SJSA1 (cell line): Measurements from ENCODE around the gene ACSM4. TPM values are rescaled to one million over a fixed set of nuclear protein-coding genes. Genes with fewer than 3 reads are reported as not detected.
"Not testable (repeated sequence)": the region's sequence is repeated elsewhere in the genome, so short reads cannot be mapped to it uniquely, and the experiment has no call there.

Experiments used
- DNase-seq, 2 experiments: peaks; one replicate each; pipeline ENCODE4 v3.0.0-alpha.2; 2015 to 2020; ENCODE audit warnings: low spot score in 2 of 2, low read depth in 1 of 2
- H3K27ac ChIP-seq: fragments of 250-450 bp; sonication (Bioruptor Pico); 2 replicates; pipeline ENCODE4 v1.5.1; 2020; ENCODE audit warnings: mild to moderate bottlenecking, moderate library complexity
- H3K27me3 ChIP-seq: fragments of 250-450 bp; sonication (Bioruptor Pico); replicated peaks from 2 replicates; pipeline ENCODE4 v1.5.1; 2020; ENCODE audit warnings: mild to moderate bottlenecking, moderate library complexity
- H3K36me3 ChIP-seq: fragments of 250-450 bp; sonication (Bioruptor Pico); 2 replicates; pipeline ENCODE4 v1.5.1; 2020; ENCODE audit warnings: mild to moderate bottlenecking
- H3K4me1 ChIP-seq: fragments of 250-450 bp; sonication (Bioruptor Pico); replicated peaks from 2 replicates; pipeline ENCODE4 v1.6.1; 2021; ENCODE audit warnings: mild to moderate bottlenecking
- H3K4me3 ChIP-seq: fragments of 250-450 bp; sonication (Bioruptor Pico); 2 replicates; pipeline ENCODE4 v1.5.1; 2020; ENCODE audit warnings: mild to moderate bottlenecking
- H3K9me3 ChIP-seq: fragments of 250-450 bp; sonication (Bioruptor Pico); replicated peaks from 2 replicates; pipeline ENCODE4 v1.5.1; 2020; ENCODE audit warnings: mild to moderate bottlenecking
- total RNA-seq: library from RNA; depleted of rRNA; stranded (reverse); fragments of >200 nt; shearing (Covaris generic); gene quantifications from 2 replicates; pipeline ENCODE4 v1.2.3, GENCODE V29; 2014; rRNA removed

Gene ACSM4
- total RNA-seq = not detected in 2 replicates

- Histone ChIP-seq H3K27me3 (no peaks in the 10 kb centered on the region; the same call in 1 of the 2 replicates), H3K36me3 (no peaks in the 10 kb centered on the region), H3K27ac (no peak within 1 kb of the TSS), H3K4me3 (no peak within 1 kb of the TSS), H3K9me3 (no peaks in the 10 kb centered on the region), H3K4me1 (no peaks in the 10 kb centered on the region)
- DNase-seq = no peak
Measured at GRCh38 chr12:7303772-7304171, at the start of gene ACSM4. Gene ACSM4, plus strand, starts transcription at chr12:7304072. Its CDS starts 260 bp downstream, at chr12:7304332.

GRCh38 chr12:7259060-7259459, 44.8 kb upstream of the ACSM4 start:
- DNase-seq = no peak
- H3K4me1 ChIP-seq = no peaks in the 10 kb centered on the region
- no peaks in the 10 kb centered on the region for H3K27me3 ChIP-seq
- H3K27ac ChIP-seq = no peak overlapping the region
- H3K36me3 ChIP-seq = no peaks in the 10 kb centered on the region
- H3K9me3 ChIP-seq = no peaks in the 10 kb centered on the region
- H3K4me3 ChIP-seq = no peak overlapping the region

- no peak for DNase-seq
- Histone ChIP-seq H3K9me3 (no peaks in the 10 kb centered on the region), H3K27me3 (no peaks in the 10 kb centered on the region), H3K27ac (no peak overlapping the region), H3K4me1 (no peaks in the 10 kb centered on the region), H3K36me3 (no peaks in the 10 kb centered on the region), H3K4me3 (no peak overlapping the region)
Measured at GRCh38 chr12:7264538-7264937, 39.3 kb upstream of the ACSM4 start.

GRCh38 chr12:7265251-7265650, 38.6 kb upstream of the ACSM4 start:
- Histone ChIP-seq H3K27ac (no peak overlapping the region), H3K4me1 (no peaks in the 10 kb centered on the region), H3K36me3 (no peaks in the 10 kb centered on the region), H3K4me3 (no peak overlapping the region), H3K9me3 (no peaks in the 10 kb centered on the region), H3K27me3 (no peaks in the 10 kb centered on the region)
- no peak for DNase-seq

GRCh38 chr12:7269273-7269672, 34.6 kb upstream of the ACSM4 start:
- Histone ChIP-seq H3K27ac (no peak overlapping the region), H3K4me1 (no peaks in the 10 kb centered on the region), H3K4me3 (no peak overlapping the region), H3K9me3 (no peaks in the 10 kb centered on the region), H3K36me3 (no peaks in the 10 kb centered on the region), H3K27me3 (no peaks in the 10 kb centered on the region)
- no peak for DNase-seq

- Histone ChIP-seq H3K4me1 (no peaks in the 10 kb centered on the region), H3K27me3 (no peaks in the 10 kb centered on the region), H3K27ac (no peak overlapping the region), H3K9me3 (no peaks in the 10 kb centered on the region), H3K36me3 (no peaks in the 10 kb centered on the region), H3K4me3 (no peak overlapping the region)
- no peak for DNase-seq
Measured at GRCh38 chr12:7271893-7272514, 31.9 kb upstream of the ACSM4 start.

GRCh38 chr12:7275482-7275881, 28.4 kb upstream of the ACSM4 start:
- H3K4me3 ChIP-seq, H3K36me3 ChIP-seq, DNase-seq, H3K9me3 ChIP-seq, H3K27ac ChIP-seq, H3K27me3 ChIP-seq, H3K4me1 ChIP-seq: not testable (repeated sequence)

GRCh38 chr12:7282844-7283243, 21.0 kb upstream of the ACSM4 start:
- Histone ChIP-seq H3K4me3 (no peak overlapping the region), H3K27ac (no peak overlapping the region), H3K36me3 (no peaks in the 10 kb centered on the region), H3K4me1 (no peaks in the 10 kb centered on the region), H3K9me3 (no peaks in the 10 kb centered on the region), H3K27me3 (no peaks in the 10 kb centered on the region)
- no peak for DNase-seq

- Histone ChIP-seq H3K9me3 (no peaks in the 10 kb centered on the region), H3K27me3 (no peaks in the 10 kb centered on the region), H3K36me3 (no peaks in the 10 kb centered on the region), H3K4me1 (no peaks in the 10 kb centered on the region), H3K27ac (no peak overlapping the region), H3K4me3 (no peak overlapping the region)
- no peak for DNase-seq
Measured at GRCh38 chr12:7289743-7290142, 14.1 kb upstream of the ACSM4 start.

- not testable (repeated sequence) for H3K27me3 ChIP-seq, H3K36me3 ChIP-seq, H3K4me3 ChIP-seq, DNase-seq, H3K4me1 ChIP-seq, H3K27ac ChIP-seq, H3K9me3 ChIP-seq
Measured at GRCh38 chr12:7290588-7290987, 13.3 kb upstream of the ACSM4 start.

GRCh38 chr12:7292300-7292699, 11.6 kb upstream of the ACSM4 start:
- no peaks in the 10 kb centered on the region for H3K9me3 ChIP-seq
- no peak overlapping the region for H3K4me3 ChIP-seq
- H3K27me3 ChIP-seq = no peaks in the 10 kb centered on the region
- no peak overlapping the region for H3K27ac ChIP-seq
- H3K36me3 ChIP-seq = no peaks in the 10 kb centered on the region
- DNase-seq = no peak
- H3K4me1 ChIP-seq = no peaks in the 10 kb centered on the region

- Histone ChIP-seq H3K4me1 (no peaks in the 10 kb centered on the region), H3K27ac (no peak overlapping the region), H3K36me3 (no peaks in the 10 kb centered on the region), H3K9me3 (no peaks in the 10 kb centered on the region), H3K27me3 (no peaks in the 10 kb centered on the region), H3K4me3 (no peak overlapping the region)
- DNase-seq = no peak
Measured at GRCh38 chr12:7293670-7294069, 10.2 kb upstream of the ACSM4 start.

GRCh38 chr12:7295529-7295928, 8.3 kb upstream of the ACSM4 start:
- H3K36me3 ChIP-seq = no peaks in the 10 kb centered on the region
- H3K9me3 ChIP-seq = no peaks in the 10 kb centered on the region
- H3K27ac ChIP-seq = no peak overlapping the region
- no peak overlapping the region for H3K4me3 ChIP-seq
- no peaks in the 10 kb centered on the region for H3K4me1 ChIP-seq
- DNase-seq = no peak
- H3K27me3 ChIP-seq = no peaks in the 10 kb centered on the region

- no peak for DNase-seq
- no peaks in the 10 kb centered on the region for H3K4me1 ChIP-seq
Measured at GRCh38 chr12:7297865-7298264, 6.0 kb upstream of the ACSM4 start.

More at GRCh38 chr12:7297865-7298264, 6.0 kb upstream of the ACSM4 start:
- Histone ChIP-seq H3K9me3 (no peaks in the 10 kb centered on the region), H3K36me3 (no peaks in the 10 kb centered on the region), H3K27ac (no peak overlapping the region), H3K4me3 (no peak overlapping the region), H3K27me3 (no peaks in the 10 kb centered on the region; the same call in 1 of the 2 replicates)
